Kidney glomerular epithelial cell (primary cell): ENCODE data around the gene SORCS1.

Experiments
- DNase-seq: peaks from one replicate; lab custom pipeline; 2025; lab: John Stamatoyannopoulos, UW

SORCS1 gene

DNA sequence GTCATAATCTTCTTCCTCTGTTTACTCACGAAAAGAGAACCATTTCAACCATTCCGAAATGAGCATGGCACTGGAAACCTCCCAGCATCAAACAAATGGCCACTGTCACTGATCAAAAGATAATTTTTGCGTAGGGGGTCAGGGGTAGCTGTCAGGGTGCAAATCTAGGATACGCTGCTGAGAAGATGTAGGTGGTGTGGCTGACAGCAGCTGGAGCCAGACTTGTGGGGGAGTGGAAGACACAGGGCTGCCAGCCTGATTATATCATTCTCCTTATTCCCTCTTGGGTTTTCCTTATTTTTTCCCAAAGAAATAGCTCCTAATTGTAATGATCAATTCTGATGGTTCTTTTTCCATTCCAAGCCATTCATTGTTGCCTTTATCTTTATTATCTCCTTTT lies 266.1 kb downstream of the SORCS1 start:
- DNase-seq: no peak

DNA sequence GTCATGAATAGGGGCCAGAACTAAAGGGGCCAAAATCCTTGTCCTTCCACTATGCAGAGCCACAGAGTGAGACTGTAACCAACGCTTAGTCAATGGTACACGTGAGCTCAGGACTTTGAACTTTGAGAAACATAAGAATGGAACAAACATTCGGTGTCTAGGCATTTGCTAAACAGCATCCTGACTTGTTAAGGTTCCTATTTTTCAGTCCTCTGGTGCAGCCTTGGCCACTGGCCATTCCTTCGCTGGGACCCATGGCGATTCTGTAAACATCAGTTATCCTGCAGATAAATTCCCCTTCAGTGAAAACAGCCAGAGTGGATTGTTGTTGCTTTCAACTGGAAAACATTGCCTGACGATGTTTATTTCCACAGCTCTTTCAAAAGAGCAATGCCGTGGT lies 266.8 kb downstream of the SORCS1 start:
- no peak for DNase-seq

DNA sequence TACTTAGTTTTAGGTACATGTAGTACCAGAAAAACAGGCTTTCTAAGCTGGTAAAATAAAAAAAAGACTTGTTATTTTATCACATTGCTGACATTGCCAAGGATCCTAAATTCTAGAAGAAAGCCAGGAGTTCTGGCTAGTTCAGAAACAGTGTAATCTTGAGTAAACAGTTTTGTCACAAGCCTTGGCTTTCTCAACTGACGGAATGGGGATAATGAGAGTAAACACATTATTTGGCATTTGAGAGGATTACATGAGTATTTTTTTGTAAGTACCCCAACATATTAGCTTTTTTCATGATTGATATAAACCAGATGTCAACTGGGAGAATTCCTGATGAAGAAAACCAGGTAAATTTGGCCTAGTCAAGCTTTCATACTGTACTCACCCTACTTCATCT lies 269.8 kb downstream of the SORCS1 start:
- no peak for DNase-seq

DNA sequence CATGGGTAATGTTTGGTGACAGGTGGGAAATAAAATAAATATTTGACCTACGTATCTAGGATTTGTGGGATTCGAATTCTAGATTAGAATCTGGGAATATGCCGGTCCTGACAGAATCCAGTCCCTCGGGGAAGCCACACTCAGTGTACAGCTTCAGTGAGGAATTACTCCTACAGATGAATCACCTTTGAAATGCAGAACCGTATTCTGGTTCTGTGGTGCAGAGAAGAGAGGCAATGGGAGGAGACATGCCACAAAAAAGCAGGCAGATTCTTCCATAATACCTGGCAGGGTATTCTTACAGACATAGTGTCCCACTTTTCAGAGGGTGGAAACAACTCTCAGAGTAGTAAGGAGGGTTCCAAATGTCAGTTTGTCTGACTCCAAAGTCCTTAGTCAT lies 286.9 kb downstream of the SORCS1 start:
- no peak for DNase-seq

DNA sequence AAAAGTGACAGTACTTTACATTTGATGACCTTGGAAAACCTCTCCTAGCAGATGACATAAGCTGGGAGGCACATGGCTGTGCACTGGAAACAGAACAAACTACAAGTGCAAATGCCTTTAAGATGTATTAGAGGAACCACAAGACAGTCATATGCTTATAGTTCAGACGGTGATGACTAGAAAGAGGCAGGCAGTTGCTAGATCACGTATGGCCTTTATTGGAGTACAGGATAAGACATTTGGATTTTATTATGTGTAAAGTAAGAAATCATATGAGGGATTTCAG lies 290.0 kb downstream of the SORCS1 start:
- DNase-seq: no peak

DNA sequence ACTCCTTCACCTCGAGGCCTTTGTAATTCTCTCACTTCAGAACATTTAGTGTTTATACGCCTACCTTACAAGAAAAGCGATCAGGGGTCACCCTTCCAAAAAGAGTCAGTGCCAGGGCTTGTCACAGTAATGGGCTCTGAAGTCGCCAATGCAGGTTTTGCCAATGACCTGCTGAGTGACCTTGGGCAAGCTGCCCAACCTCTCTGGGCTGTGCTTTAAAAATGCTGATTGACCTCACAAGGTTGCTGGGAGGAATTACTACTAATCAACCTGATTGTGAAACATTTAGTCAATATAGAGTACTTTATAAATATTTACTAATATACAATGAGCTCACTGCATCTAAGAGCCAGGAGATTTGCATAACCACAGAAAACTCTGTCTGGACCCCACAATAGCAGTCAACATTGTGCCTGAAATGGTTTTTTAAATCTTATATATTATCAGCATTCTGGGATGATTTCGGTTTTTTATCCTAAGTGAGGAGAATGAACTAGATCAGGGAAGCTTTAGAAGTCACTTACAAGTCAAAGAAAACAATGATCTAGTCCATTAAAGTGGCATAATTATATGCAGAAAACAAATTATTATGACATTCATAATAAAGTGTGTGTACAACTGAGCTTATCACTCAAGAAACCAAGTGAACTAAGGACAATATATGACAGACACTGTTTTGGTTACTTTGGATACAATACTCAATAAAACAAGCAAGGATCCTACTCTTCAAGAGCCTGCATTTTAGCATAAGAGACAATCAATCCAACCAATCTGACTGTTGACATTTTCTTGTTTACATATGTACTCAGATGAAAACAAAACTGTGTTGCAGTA lies 290.5 kb downstream of the SORCS1 start:
- no peak for DNase-seq

DNA sequence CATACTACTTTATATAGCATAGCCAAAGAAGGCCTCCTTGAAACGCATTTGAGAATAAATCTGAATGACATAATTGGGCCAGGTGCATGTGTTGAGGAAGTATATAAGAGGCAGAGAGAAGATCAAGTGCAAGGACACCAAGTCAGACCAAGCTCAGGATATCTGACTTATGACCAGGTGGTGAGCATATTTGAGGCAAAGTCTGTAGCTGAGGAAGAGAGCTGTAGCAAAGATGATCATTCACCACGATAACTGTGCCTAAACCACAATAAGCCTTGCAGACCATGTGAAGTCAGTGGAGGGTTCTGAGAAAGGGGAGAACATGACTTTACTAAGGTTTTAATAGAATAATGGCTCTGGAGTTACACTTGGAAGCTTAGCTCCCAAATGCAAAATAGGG lies 292.3 kb downstream of the SORCS1 start:
- no peak for DNase-seq

DNA sequence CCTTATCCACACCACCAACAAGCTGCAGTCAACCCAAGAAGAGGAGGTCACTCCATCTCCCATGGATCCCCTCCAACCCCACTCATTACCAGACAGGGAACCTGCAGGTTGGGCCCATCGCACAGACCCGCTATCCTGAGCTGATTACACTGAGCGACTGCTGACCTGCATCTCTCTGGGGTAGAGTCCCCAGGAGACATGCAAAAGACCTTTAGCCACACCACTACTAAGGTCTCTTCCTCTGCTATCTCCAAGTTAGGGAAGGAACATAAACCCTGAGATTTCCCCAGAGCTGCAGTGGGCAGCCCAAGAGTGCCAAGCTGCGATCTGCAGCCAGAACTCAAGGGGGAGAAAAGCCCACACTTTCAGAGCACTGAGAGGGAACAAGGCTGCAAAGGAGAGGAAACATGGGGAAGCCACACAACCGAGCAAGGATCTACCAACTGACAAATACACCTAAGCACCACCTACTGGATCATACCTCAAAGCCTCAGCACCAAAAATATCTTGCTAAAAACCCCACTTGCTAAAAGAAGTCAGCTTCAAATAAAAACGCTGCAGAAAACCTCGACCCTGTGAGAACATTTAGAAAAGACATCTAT lies 298.2 kb downstream of the SORCS1 start:
- DNase-seq: no peak

DNA sequence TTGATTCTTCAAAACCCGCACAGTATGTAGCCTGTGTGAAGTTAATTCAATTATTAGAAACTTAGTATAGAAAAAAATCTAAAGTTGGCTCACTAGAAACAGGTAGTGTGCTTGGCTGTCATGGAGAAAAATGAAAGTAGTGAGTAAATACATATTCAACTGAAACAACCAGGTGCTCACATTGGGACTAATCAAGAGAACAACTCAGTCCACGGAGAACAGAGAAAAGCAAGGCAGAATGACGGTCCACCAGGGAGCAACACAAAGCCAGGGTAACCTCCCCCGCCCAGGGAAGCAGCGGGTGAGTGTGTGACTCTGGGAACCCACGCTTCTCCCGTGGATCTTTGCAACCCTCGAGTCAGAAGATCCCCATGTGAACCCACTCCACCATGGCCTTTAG lies 300.5 kb downstream of the SORCS1 start:
- no peak for DNase-seq

DNA sequence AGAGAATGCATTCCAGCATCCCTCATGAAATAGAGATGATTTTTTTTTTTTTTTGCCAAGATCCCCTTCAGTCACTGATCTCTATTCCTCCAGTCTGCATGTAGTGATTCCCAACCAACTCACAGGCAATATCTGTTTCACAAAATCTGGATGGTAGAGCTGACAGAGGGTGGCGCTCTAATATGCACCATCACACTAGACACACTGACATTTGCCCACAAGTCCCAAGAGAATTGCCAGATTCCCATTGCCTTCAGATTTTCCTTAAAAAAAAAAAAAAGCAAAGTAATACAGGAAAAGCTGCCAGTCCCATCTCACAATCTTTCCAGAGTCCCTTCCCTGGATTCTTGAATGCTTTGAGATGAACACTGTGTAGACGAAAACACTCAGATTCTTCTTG lies 301.0 kb downstream of the SORCS1 start:
- no peak for DNase-seq

DNA sequence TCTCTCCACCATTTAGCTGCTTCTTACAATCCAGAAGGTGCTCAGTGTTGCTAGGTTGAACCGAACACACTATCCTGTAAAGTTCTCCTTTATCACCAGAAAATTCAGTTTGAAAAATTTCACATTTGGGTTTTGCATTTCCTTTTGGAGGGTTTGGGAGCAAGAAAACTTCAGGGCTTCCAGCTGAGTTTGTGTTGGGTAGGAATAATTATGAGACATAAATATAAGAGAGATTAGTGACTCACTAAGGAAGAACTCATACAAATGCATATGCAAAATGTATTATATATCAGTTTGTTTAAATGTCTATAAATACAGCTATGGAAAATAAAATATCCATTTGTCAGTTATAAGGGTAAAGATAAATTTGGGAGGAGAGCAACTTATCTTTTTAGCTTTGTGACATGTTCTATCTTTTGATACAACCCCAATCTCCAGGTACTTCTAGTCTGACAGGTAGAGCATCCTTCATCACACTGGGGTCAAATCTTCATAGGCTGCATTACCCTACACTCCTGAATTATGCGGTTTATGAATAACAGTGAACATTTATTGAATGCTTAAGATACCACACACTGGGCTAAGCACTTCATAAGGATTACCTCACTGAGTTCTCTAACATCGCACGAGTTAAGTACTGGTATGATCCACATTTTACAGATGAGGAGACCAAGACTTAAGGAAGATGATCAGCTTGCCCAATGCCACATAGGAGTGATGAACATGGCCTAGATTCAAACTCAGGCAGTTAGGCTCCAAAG lies 304.4 kb downstream of the SORCS1 start:
- no peak for DNase-seq

DNA sequence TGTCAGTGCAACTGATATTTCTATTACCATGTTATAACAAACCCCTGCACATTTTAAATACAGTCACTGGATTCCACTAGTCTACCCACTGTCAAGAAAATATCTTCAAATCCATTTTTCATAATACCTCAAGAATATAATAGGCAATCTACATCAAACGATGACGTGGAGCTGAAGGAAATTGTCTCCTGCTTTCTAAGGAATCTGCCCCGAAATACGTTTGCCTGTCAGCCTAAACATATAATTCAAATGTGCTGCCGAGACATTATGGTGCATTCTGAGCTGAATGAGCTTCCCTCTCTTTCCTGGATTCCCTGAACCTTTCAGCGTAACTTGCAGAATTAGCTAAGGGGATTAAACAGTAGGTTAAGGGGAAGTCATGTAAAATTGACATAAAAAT lies 306.8 kb downstream of the SORCS1 start:
- no peak for DNase-seq

DNA sequence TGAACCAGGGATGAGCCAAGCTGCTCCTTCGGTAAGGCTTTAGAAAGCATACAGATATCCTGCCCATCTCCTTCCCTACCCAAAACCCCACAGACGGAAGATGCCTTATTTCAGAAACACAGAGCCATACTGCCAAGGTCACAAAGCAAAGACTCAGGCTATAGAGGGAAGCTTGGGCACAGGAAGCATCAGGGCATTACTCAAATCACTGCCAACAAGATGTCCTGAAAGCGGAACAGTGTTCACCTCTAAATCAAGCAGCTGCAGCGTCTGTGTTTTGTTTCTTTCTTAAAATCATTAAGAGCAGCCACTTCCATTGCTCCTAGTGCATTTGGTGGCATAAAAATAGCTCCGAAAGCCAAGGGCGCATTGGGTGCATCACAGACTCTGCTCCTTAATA lies 307.3 kb downstream of the SORCS1 start:
- no peak for DNase-seq

DNA sequence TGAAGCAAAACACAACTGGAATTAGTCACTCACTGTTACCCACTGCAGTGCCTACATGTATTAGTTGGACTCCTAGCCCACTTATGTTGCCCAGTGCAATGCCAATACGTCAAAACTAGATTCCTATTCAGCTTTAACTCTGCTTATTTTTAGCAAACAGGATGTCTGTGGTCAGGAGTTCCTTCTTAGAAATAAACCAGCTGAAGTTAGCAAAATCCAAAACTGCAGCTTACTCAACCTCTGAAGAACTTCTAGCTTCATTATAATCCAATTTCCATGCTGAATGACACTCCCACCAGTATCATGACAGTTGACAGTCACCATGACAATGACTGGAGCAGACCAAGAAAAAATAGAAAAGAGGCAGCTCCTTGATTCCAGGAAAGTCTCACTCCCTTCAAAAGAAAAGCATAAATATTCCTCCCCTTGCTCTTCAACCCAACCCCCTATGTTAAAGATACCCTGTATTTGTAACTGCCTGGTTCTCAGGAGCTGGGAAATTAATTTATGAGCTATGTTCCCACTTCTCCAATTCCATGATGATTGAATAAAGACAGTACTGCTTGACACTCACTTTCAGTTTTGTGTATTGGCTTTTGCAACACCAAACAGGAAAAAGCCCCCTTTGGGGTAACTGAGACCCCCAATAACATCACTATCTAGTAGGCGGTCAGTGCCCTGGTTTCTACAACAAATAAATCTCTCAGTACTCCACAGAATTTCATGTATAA lies 327.4 kb downstream of the SORCS1 start:
- no peak for DNase-seq

DNA sequence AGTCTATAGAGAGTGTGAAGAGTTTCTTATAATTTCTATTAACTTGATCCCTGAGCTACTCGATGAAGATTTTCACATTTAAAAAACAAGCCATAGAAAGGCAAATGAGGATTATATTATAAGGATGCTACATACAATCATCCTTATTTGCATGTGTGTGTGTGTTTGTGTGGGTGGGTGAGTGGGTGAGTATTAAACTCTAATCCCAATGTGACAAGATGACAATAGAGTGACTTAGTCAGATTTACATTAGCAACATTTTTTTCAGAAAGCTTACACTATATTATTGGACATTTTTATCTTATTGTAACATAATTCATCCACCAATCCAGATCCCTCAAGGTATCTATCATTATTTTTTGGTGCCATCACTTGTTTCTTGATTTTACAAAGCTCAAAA lies 331.7 kb downstream of the SORCS1 start:
- DNase-seq: no peak

DNA sequence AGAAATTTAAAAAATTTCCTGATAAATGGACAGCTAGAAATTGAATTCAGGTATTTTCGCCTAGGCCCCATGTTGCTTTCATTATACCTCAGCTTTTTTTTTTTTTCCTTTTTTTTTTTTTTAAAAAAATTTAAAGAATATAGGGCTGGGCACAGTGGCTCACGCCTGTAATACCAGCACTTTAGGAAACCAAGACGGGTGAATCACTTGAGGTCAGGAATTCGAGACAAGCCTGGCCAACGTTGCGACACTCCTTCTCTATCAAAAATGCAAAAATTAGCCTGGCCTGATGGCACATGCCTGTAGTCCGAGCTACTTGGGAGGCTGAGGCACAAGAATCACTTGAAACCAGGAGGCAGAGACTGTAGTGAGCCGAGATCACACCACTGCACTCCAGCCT lies 334.0 kb downstream of the SORCS1 start:
- DNase-seq: no peak

DNA sequence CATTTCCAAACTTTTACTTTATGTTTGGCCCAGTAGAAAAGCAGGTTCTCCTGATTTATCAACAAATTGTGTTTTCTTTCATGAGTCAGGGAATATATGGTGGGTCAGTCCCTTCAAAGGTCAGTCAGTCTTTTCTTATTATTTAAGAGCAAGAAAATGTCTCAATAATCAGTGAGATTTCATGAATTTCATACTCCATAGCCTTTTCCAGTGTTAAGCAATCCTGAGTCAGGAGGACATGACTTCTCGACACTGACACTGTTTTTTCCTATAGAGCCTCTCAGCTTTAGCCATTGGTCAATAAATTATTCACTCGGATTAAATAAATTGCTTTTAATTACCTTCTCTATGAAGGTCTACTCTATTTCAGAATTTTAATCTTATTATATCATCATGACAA lies 334.5 kb downstream of the SORCS1 start:
- DNase-seq: no peak

DNA sequence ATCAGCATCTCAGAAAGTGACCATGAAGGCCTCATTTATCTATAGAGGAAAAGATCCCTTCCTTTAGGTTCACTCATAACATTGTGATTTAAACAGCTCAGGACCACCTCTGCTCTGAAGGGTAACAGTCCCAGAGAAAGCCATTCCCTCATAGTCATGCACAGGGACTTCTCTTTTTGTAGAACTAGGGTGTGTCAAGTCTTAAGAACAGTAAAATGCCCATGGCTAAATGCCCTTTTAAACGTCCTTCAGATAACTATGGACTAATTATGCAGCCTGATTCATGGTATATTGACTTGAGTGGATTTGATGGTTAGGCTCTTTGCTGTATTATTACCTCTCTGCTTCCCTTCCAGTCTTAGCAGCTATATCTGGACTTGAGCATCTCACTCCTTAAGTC lies 337.8 kb downstream of the SORCS1 start:
- no peak for DNase-seq

DNA sequence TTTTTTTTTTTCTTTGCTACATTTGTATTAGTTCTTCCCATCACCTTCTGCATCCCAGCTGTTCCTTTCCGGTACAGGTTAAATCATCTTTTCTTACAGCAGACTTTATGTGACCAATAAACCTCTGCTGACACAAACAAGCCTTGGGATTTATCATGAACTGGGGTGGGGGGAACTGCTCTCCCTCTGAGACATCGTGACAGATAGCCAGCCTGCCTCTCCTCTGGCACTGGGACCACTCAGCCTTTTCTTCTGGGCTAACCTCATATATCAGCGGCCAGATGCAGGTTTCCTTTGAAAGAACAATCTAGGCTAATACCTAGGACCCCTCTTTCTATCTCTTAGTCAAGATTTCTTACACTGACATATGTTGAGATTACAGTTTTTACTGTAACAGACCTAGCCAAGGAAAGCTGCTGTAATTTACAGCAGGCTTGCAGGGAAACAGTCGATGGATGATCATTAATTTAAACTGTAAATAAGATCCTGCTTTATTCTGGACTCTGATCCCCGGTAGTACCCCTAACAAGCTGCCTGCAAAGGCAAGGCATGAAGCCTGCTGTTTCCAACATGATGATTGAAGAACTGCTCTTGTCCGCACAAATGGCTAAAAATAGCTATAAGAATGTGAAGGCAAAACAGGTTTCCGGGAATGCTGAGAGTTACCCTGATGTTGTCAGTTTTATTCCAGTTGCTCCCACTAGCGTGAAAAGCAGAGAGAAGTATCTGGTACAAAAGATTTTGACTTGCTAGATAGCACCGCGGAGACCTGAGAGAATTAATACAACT lies 338.7 kb downstream of the SORCS1 start:
- no peak for DNase-seq

DNA sequence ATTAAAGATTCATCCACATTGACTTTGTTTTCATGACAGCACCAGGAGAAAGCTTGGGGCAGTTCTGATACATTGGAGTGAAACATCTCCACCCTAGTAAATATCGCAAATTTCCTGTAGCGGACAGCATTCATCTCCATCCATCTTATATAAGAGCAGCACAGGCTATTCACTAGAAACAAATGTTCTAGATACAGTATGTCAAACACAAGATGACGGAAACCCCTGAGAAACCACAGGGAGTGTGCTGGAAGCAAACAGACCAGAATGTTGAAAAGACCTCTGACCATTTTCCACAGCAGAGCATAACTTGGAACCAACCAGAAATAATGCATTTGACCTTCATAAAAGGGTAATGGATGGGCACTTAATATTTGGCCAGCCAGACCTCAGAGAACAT lies 343.9 kb downstream of the SORCS1 start:
- DNase-seq: no peak

DNA sequence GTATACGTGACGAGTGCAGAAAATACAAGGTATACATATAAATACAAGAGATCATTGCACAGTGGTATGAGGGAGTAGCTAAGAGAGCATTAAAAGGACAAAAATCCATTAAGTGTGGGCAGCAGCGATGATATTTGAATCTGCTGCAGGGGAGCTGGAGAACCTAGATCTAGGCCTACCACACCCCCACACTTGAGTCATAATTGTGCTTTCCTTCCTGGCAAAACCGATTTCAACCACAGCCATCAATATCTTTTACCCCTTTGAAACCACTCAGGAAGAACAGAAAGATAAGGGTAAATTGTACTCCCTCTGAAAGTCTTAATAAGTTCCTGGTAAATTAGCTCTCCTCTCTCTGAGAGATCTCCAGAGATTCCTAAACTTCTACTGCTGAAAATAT lies 345.0 kb downstream of the SORCS1 start:
- no peak for DNase-seq
